ENCODE data around the gene ST8SIA2.

DNA sequence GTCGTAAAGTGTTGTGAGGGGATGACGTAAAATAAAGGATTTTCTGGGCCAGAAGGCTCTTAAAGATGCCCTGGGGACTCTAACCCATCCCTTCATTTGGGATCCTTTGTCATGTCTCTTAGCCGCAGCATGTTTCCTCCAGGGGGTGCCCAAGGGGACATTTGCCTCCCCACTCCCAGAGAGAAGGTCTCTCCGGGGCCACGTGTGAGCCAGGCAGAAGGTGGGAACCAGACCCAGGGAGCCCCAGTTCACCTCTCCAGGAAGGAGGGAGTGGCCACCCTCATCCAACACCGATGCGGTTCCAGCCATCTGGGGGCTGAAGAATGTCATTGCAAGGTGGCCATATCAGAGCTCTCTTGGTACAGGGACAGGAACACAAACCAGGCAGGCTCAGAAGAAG lies 25.2 kb downstream of the ST8SIA2 start:
- TF ChIP-seq, protein P1, sequence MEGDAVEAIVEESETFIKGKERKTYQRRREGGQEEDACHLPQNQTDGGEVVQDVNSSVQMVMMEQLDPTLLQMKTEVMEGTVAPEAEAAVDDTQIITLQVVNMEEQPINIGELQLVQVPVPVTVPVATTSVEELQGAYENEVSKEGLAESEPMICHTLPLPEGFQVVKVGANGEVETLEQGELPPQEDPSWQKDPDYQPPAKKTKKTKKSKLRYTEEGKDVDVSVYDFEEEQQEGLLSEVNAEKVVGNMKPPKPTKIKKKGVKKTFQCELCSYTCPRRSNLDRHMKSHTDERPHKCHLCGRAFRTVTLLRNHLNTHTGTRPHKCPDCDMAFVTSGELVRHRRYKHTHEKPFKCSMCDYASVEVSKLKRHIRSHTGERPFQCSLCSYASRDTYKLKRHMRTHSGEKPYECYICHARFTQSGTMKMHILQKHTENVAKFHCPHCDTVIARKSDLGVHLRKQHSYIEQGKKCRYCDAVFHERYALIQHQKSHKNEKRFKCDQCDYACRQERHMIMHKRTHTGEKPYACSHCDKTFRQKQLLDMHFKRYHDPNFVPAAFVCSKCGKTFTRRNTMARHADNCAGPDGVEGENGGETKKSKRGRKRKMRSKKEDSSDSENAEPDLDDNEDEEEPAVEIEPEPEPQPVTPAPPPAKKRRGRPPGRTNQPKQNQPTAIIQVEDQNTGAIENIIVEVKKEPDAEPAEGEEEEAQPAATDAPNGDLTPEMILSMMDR (conservative IDR thresholded peaks at IDR 0.05; ENCODE audit: low read length) = no peak
- no peak for TF ChIP-seq EZH2phosphoT487 (IDR thresholded peaks at IDR 0.05; ENCODE audit: borderline replicate concordance)

Data from Loucy (cell line).